HepG2 (cell line): ENCODE results near the gene MAN1A2. TPM values are rescaled to one million over a fixed set of nuclear protein-coding genes. Genes with fewer than 3 reads are reported as not detected.
"Not testable (repeated sequence)": the region's sequence is repeated elsewhere in the genome, so short reads cannot be mapped to it uniquely, and the experiment has no call there.

ENCODE experiments used
- ATAC-seq: fragments of 200-7000 bp; cut with Tn5 transposase; 3 replicates; pipeline ENCODE4 v1.9.1; 2020; ENCODE audit warnings: mild to moderate bottlenecking, moderate library complexity
- BruUV-seq: library from RNA; stranded (reverse); fragments of 400-500 nt; replicated peaks from 2 replicates; lab custom pipeline; 2021; lab: Mats Ljungman, UMichigan
- CTCF ChIA-PET: fragments of 300-600 bp; formaldehyde crosslinking; extraction: SDS; loops from one replicate; lab custom pipeline; 2021; ENCODE audit warnings: low total read pairs, inconsistent platforms, low intra/inter-chr PET ratio; lab: Yijun Ruan, JAX
- POLR2A ChIA-PET: fragments of 350-600 bp; sonication (Branson Sonifier 250); formaldehyde crosslinking; loops from one replicate; lab custom pipeline; 2020; ENCODE audit warnings: antibody characterized with exemption, inconsistent platforms; lab: Yijun Ruan, JAX
- DNase-seq: peaks from one replicate; pipeline ENCODE4 v3.0.0-alpha.2; 2015; ENCODE audit warnings: low spot score
- FAIRE-seq: peaks from 3 replicates; lab custom pipeline; 2011; peaks lifted over from hg19 to GRCh38; lab: Jason Lieb, UNC
- H2AFZ ChIP-seq: one replicate; pipeline ENCODE4 v1.6.1; 2011; ENCODE audit warnings: low read length, inconsistent platforms
- H3K27ac ChIP-seq: fragments of 300-600 bp; 3 replicates; pipeline ENCODE4 v1.8.0; 2011; ENCODE audit warnings: mixed run types, mild to moderate bottlenecking, mixed read lengths, low read length, inconsistent platforms; ENCODE audit not compliant: insufficient read depth; ENCODE audit errors: extremely low read length
- H3K27me3 ChIP-seq, 2 experiments: fragments of 200-600 bp in 1 of 2; 2 replicates in 1 of 2; 3 replicates in 1 of 2; pipeline versions ENCODE4 v1.6.0 to v1.8.0; 2011; ENCODE audit warnings: low read length in 2 of 2, mild to moderate bottlenecking in 2 of 2, moderate library complexity in 2 of 2, inconsistent platforms in 1 of 2; ENCODE audit not compliant: insufficient read depth in 2 of 2, control insufficient read depth in 1 of 2
- H3K36me3 ChIP-seq, 2 experiments: fragments of 200-600 bp in 1 of 2; replicated peaks in 1 of 2; 2 replicates in 1 of 2; 3 replicates in 1 of 2; pipeline versions ENCODE4 v1.5.1 to v1.8.0; 2011; ENCODE audit warnings: low read length in 2 of 2, inconsistent platforms in 1 of 2; ENCODE audit not compliant: insufficient read depth in 2 of 2, control insufficient read depth in 1 of 2
- H3K4me1 ChIP-seq: 2 replicates; pipeline ENCODE4 v1.5.1; 2012; ENCODE audit warnings: low read length, inconsistent platforms; ENCODE audit not compliant: insufficient read depth
- H3K4me2 ChIP-seq: 2 replicates; pipeline ENCODE4 v1.6.0; 2011; ENCODE audit warnings: low read depth, low read length, inconsistent platforms
- H3K4me3 ChIP-seq, 3 experiments: fragments of 200-600 bp in 1 of 3; sonication (generic), shearing (Covaris generic) in 1 of 3; replicated peaks in 1 of 3; 2 replicates each; pipeline ENCODE4 v1.5.1; 2011 to 2016; ENCODE audit warnings: low read length in 3 of 3, inconsistent platforms in 2 of 3, low read depth in 2 of 3, mild to moderate bottlenecking in 2 of 3, control low read depth in 1 of 3, mixed read lengths in 1 of 3; ENCODE audit not compliant: insufficient read depth in 1 of 3
- H3K79me2 ChIP-seq: one replicate; pipeline ENCODE4 v1.6.1; 2011; ENCODE audit warnings: low read length, inconsistent platforms; ENCODE audit not compliant: insufficient read depth
- H3K9ac ChIP-seq: 2 replicates; pipeline ENCODE4 v1.6.0; 2011; ENCODE audit warnings: mild to moderate bottlenecking, low read depth, low read length, inconsistent platforms; ENCODE audit not compliant: insufficient read depth
- H3K9me3 ChIP-seq: 2 replicates; pipeline ENCODE4 v1.5.1; 2012; ENCODE audit warnings: mild to moderate bottlenecking, low read length
- H4K20me1 ChIP-seq: 2 replicates; pipeline ENCODE4 v1.6.0; 2011; ENCODE audit warnings: inconsistent platforms, mild to moderate bottlenecking, low read length, moderate library complexity; ENCODE audit not compliant: insufficient read depth
- HHEX ChIP-seq: IDR thresholded peaks from 2 replicates; pipeline ENCODE4 v1.6.1; 2016; ENCODE audit warnings: control low read depth
- RNF2 ChIP-seq: fragments of 450-650 bp; conservative IDR thresholded peaks from 2 replicates; pipeline ENCODE4 v1.6.1; 2016; ENCODE audit warnings: low read depth
- ZFP1 ChIP-seq: IDR thresholded peaks from 2 replicates; pipeline ENCODE4 v1.6.1; 2016
- ZGPAT ChIP-seq: IDR thresholded peaks from 2 replicates; pipeline ENCODE4 v1.6.1; 2016; ENCODE audit warnings: mild to moderate bottlenecking
- WGBS: methylation state at CpG from one replicate; pipeline ENCODE4 v1.1.6; 2017; ENCODE audit warnings: low lambda C conversion rate; 5-methylcytosine and 5-hydroxymethylcytosine counted together
- in situ Hi-C: cut with HindIII; loops from 2 replicates; pipeline ENCODE4 v1.10.0; 2017; ENCODE audit warnings: low pct_unique_long_range_greater_than_20kb; ENCODE audit not compliant: extremely low pct_ligation_motif_present
- intact Hi-C: fragments of 100-400 bp; cut with micrococcal nuclease; formaldehyde crosslinking; loops from one replicate; pipeline ENCODE4 v1.10.0; 2022; ENCODE audit not compliant: unreplicated experiment
- polyA plus RNA-seq, 8 experiments: library from polyadenylated mRNA; depleted of rRNA in 3 of 8; stranded (reverse) in 7 of 8; unstranded in 1 of 8; fragments of >200 nt; fragmentation: Illumina TruSeq in 4 of 8; extraction: Trizol in 4 of 8; gene quantifications; 2 replicates each; pipeline versions ENCODE4 v1.2.1 to v1.2.3, GENCODE V29; 2011 to 2016; ENCODE audit warnings: low read depth in 4 of 8, missing spikeins in 1 of 8, mixed read lengths in 1 of 8; ENCODE audit not compliant: insufficient read depth in 1 of 8
- total RNA-seq, 5 experiments: library from RNA; depleted of rRNA; stranded (reverse); fragments of >200 nt; fragmentation: Illumina TruSeq; extraction: Trizol; gene quantifications; 2 replicates each; pipeline ENCODE4 v1.2.3, GENCODE V29; 2016; ENCODE audit warnings: low read depth in 1 of 5
- TF ChIP-seq, protein P1 (sequence below): sonication (generic); formaldehyde crosslinking; conservative IDR thresholded peaks from 2 replicates; pipeline ENCODE4 v1.4.0; 2020; ENCODE audit warnings: missing genetic modification reagents

The MAN1A2 gene
- total and polyA plus RNA-seq, 2 of the 13 experiments (the other 11 are each of a cell fraction or from before 2014, with no cell fraction given), result 8.0 to 19.9 TPM

DNA sequence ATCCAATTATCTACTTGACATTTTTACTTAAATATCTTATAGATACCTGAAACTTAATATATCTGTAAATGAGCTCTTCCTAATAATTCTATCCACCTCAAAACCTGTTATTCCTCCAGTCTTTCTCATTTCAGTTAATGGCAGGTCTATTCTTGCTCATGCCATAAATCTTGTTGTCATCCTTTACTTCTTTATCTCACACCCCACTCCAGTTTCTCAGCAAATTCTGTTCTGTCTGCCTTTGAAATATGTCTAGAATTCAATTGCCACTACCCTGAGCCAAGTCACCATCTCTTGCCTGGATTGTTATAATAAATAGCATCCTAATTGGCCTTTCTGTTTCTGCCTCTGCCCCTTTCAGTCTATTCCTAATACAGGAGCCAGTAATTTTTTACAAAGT lies 105.8 kb downstream of the MAN1A2 start:
- ATAC-seq, result no peak
- Histone ChIP-seq H3K9me3 (no peaks in the 10 kb centered on the region), H3K27ac (no peak overlapping the region), H4K20me1 (no peaks in the 10 kb centered on the region), H3K79me2 (no peaks in the 10 kb centered on the region), H3K9ac (no peak overlapping the region), H3K4me3 (no peak overlapping the region), H2AFZ (no peak overlapping the region), H3K36me3 (no peaks in the 10 kb centered on the region), H3K27me3 (no peaks in the 10 kb centered on the region), H3K4me1 (no peaks in the 10 kb centered on the region), H3K4me2 (no peak overlapping the region)
- ChIA-PET CTCF (no interaction called here), POLR2A (no interaction called here)
- intact Hi-C loops (no loop called here), in situ Hi-C loops (no loop called here)
- TF ChIP-seq ZFP1 (no peak), ZGPAT (CRISPR knock-in tag) (no peak), HHEX (CRISPR knock-in tag) (no peak), RNF2 (no peak)
- TF ChIP-seq, protein P1, sequence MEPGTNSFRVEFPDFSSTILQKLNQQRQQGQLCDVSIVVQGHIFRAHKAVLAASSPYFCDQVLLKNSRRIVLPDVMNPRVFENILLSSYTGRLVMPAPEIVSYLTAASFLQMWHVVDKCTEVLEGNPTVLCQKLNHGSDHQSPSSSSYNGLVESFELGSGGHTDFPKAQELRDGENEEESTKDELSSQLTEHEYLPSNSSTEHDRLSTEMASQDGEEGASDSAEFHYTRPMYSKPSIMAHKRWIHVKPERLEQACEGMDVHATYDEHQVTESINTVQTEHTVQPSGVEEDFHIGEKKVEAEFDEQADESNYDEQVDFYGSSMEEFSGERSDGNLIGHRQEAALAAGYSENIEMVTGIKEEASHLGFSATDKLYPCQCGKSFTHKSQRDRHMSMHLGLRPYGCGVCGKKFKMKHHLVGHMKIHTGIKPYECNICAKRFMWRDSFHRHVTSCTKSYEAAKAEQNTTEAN (CRISPR knock-in tag), result no peak
- DNase-seq, result no peak
- no peak for FAIRE-seq
- BruUV-seq, result no TSS peak

GRCh38 chr1:117475495-117475894 lies 108.2 kb downstream of the MAN1A2 start:
- H3K4me3 ChIP-seq, H3K79me2 ChIP-seq, H4K20me1 ChIP-seq, BruUV-seq, H3K4me1 ChIP-seq, POLR2A ChIA-PET, ATAC-seq, H3K4me2 ChIP-seq, H2AFZ ChIP-seq, H3K9me3 ChIP-seq, H3K27ac ChIP-seq, H3K36me3 ChIP-seq, intact Hi-C loops, in situ Hi-C loops, DNase-seq, H3K9ac ChIP-seq, CTCF ChIA-PET, H3K27me3 ChIP-seq, FAIRE-seq: not testable (repeated sequence)
- WGBS, result 100% methylated on average over 2 of the region's 2 CpGs
